Measurements from ENCODE around the gene NDUFA6.

Gene NDUFA6

DNA sequence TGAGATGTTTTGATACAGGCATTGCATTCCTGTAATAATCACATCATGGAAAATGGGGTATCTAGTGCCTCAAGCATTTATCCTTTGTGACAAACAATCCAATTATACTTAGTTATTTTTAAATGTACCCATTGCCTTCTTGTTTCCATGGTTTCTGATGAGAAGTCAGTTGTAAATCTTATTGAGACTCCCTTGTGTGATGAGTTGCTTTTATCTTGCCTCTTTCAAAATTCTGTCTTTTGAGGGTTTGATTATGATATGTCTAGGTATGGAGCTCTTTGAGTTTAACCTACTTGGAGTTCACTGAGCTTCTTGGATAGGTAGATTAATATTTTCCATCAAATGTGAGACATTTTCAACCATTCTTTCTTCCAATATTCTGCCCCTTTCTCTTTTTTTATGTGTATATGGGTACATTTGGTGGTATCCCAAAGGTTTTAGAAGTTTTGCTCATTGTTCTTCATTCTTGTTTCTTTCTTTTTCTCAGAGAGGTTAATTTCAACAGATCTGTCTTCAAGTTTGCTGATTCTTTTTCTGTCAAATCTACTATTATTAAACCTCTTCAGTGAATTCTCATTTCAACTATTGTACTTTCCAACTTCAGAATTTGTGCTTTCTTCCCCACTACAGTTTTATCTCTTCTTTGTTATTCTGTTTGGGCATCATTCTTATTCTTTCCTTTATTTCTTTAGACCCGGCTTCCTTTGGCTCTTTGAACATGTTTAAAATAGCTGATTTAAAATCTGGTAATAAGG is 33.6 kb downstream of the NDUFA6 start:
- H2BK5ac ChIP-seq (ENCODE audit: low read depth, low read length, poor library complexity, severe bottlenecking), result no peak overlapping the region

DNA sequence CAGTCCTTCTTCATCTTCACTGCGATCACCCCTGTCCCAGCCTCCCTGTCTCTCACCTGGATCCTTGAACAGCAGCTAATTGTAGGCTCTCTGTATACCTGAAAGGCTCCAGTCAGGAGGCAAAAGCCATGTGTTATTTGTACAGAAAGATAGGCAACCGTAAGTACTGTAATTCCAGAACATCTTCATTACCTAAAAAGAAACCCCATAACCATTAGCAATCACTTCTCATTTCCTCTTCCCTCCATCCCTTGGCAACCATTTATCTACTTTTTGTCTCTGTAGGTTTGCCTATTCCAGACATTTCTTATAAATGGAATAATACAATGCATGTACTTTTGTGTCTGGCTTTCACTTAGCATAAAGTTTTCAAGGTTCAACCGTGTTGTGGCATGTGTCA is 37.8 kb downstream of the NDUFA6 start:
- Histone ChIP-seq H3K23ac (ENCODE audit: low read length in 2 of 2) (no peak overlapping the region), H2AK5ac (ENCODE audit: low read length, severe bottlenecking) (no peak overlapping the region), H2AFZ (ENCODE audit: low read depth, low read length) (no peak overlapping the region), H2BK15ac (ENCODE audit: low read depth, poor library complexity, severe bottlenecking) (no peak overlapping the region), H3K4ac (ENCODE audit: low read depth in 1 of 2, low read length in 2 of 2) (no peak overlapping the region), H3K79me1 (replicated peaks; ENCODE audit: low read length, poor library complexity, severe bottlenecking) (no peaks in the 10 kb centered on the region), H3K4me1 (ENCODE audit: control insufficient read depth, insufficient read depth, low read depth, low read length) (no peaks in the 10 kb centered on the region), H3K27me3 (ENCODE audit: control insufficient read depth in 1 of 2, insufficient read depth in 1 of 2, low read length in 2 of 2) (no peaks in the 10 kb centered on the region), H3K4me3 (ENCODE audit: insufficient read depth in 1 of 2, low read depth in 1 of 2, low read length in 2 of 2) (no peak overlapping the region), H3K36me3 (ENCODE audit: control insufficient read depth in 1 of 2, insufficient read depth in 2 of 2, low read depth in 1 of 2, low read length in 2 of 2) (no peaks in the 10 kb centered on the region), H4K91ac (ENCODE audit: low read length) (no peak overlapping the region), H3K27ac (ENCODE audit: low read length, poor library complexity, severe bottlenecking) (no peak overlapping the region), H3K18ac (ENCODE audit: low read depth in 1 of 2, low read length in 2 of 2) (no peak overlapping the region), H3K14ac (ENCODE audit: low read length in 2 of 2) (no peak overlapping the region), H3K4me2 (ENCODE audit: low read length, poor library complexity, severe bottlenecking) (no peak overlapping the region), H2BK12ac (ENCODE audit: low read length in 2 of 2) (no peak overlapping the region), H3K9ac (ENCODE audit: low read length) (no peak overlapping the region), H3K9me3 (ENCODE audit: control insufficient read depth, low read length) (peaks cover 20% of the 10 kb centered on the region), H2BK120ac (ENCODE audit: low read depth, low read length) (no peak overlapping the region), H2BK5ac (ENCODE audit: low read depth, low read length, poor library complexity, severe bottlenecking) (no peak overlapping the region), H4K8ac (ENCODE audit: low read length) (no peak overlapping the region)
- 79% methylated on average over 3 of the region's 3 CpGs for WGBS
- DNase-seq, result no peak

More for the DNA sequence above, 33.6 kb downstream of the NDUFA6 start:
- Histone ChIP-seq H3K4me2 (ENCODE audit: low read length, poor library complexity, severe bottlenecking) (no peak overlapping the region), H3K23ac (ENCODE audit: low read length in 2 of 2) (no peak overlapping the region), H2BK15ac (ENCODE audit: low read depth, poor library complexity, severe bottlenecking) (no peak overlapping the region), H3K14ac (ENCODE audit: low read length in 2 of 2) (no peak overlapping the region), H3K9me3 (ENCODE audit: control insufficient read depth, low read length) (peaks cover 24% of the 10 kb centered on the region), H2AFZ (ENCODE audit: low read depth, low read length) (no peak overlapping the region), H3K4ac (ENCODE audit: low read depth in 1 of 2, low read length in 2 of 2) (no peak overlapping the region), H3K9ac (ENCODE audit: low read length) (no peak overlapping the region), H4K8ac (ENCODE audit: low read length) (no peak overlapping the region), H3K27me3 (ENCODE audit: control insufficient read depth in 1 of 2, insufficient read depth in 1 of 2, low read length in 2 of 2) (no peaks in the 10 kb centered on the region), H3K4me3 (ENCODE audit: insufficient read depth in 1 of 2, low read depth in 1 of 2, low read length in 2 of 2) (peak overlapping the region in 1 of 2 experiments; percentile 11), H3K4me1 (ENCODE audit: control insufficient read depth, insufficient read depth, low read depth, low read length) (no peaks in the 10 kb centered on the region), H2AK5ac (ENCODE audit: low read length, severe bottlenecking) (no peak overlapping the region), H3K36me3 (ENCODE audit: control insufficient read depth in 1 of 2, insufficient read depth in 2 of 2, low read depth in 1 of 2, low read length in 2 of 2) (peaks cover 23 to 33% of the 10 kb centered on the region in 2 experiments), H2BK12ac (ENCODE audit: low read length in 2 of 2) (no peak overlapping the region), H3K27ac (ENCODE audit: low read length, poor library complexity, severe bottlenecking) (no peak overlapping the region), H2BK120ac (ENCODE audit: low read depth, low read length) (no peak overlapping the region), H4K91ac (ENCODE audit: low read length) (no peak overlapping the region), H3K79me1 (replicated peaks; ENCODE audit: low read length, poor library complexity, severe bottlenecking) (no peaks in the 10 kb centered on the region), H3K18ac (ENCODE audit: low read depth in 1 of 2, low read length in 2 of 2) (no peak overlapping the region)
- no CpG with 5 or more reads among the region's 1 CpG for WGBS
- no peak for DNase-seq

DNA sequence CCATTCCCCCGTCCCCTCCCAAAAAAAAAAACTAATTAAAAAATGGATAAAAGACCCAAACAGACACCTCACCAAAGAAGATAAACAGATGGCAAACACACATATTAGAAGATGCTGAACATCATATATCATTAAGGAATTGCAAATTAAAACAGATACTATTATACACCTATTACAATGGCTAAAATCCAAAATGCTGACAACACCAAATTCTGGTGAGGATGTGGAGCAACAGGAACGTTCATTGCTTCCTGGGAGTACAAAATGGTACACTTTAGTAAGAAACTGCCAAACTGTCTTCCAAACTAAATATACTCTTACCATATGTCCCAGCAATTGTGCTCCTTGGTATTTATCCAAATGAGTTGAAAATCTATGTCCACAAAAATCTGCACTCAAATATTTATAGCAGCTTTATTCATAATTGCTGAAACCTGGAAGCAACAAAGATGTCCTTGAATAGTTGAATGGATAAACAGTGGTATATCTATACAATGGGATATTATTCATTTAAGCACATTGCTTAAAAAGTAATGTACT is 39.9 kb downstream of the NDUFA6 start:
- H3K9ac ChIP-seq (ENCODE audit: low read length), result no peak overlapping the region
- no peak overlapping the region for H2AFZ ChIP-seq (ENCODE audit: low read depth, low read length)
- H3K4me1 ChIP-seq (ENCODE audit: control insufficient read depth, insufficient read depth, low read depth, low read length), result peaks cover 1% of the 10 kb centered on the region
- H2BK5ac ChIP-seq (ENCODE audit: low read depth, low read length, poor library complexity, severe bottlenecking), result no peak overlapping the region
- no peak overlapping the region for H3K18ac ChIP-seq (ENCODE audit: low read depth in 1 of 2, low read length in 2 of 2)
- no peak overlapping the region for H2BK12ac ChIP-seq (ENCODE audit: low read length in 2 of 2)
- H3K79me1 ChIP-seq (replicated peaks; ENCODE audit: low read length, poor library complexity, severe bottlenecking), result no peaks in the 10 kb centered on the region
- H3K27ac ChIP-seq (ENCODE audit: low read length, poor library complexity, severe bottlenecking), result no peak overlapping the region
- H3K4me2 ChIP-seq (ENCODE audit: low read length, poor library complexity, severe bottlenecking), result no peak overlapping the region
- H3K4me3 ChIP-seq (ENCODE audit: insufficient read depth in 1 of 2, low read depth in 1 of 2, low read length in 2 of 2), result no peak overlapping the region
- H2BK120ac ChIP-seq (ENCODE audit: low read depth, low read length), result no peak overlapping the region
- H3K14ac ChIP-seq (ENCODE audit: low read length in 2 of 2), result no peak overlapping the region
- no peak overlapping the region for H4K8ac ChIP-seq (ENCODE audit: low read length)
- H3K27me3 ChIP-seq (ENCODE audit: control insufficient read depth in 1 of 2, insufficient read depth in 1 of 2, low read length in 2 of 2), result no peaks in the 10 kb centered on the region
- H4K91ac ChIP-seq (ENCODE audit: low read length), result no peak overlapping the region
- no peak for DNase-seq
- H2AK5ac ChIP-seq (ENCODE audit: low read length, severe bottlenecking), result no peak overlapping the region
- no peaks in the 10 kb centered on the region for H3K36me3 ChIP-seq (ENCODE audit: control insufficient read depth in 1 of 2, insufficient read depth in 2 of 2, low read depth in 1 of 2, low read length in 2 of 2)
- no peak overlapping the region for H3K23ac ChIP-seq (ENCODE audit: low read length in 2 of 2)
- 82% methylated on average over 2 of the region's 2 CpGs for WGBS
- no peak overlapping the region for H2BK15ac ChIP-seq (ENCODE audit: low read depth, poor library complexity, severe bottlenecking)
- peaks cover 2% of the 10 kb centered on the region for H3K9me3 ChIP-seq (ENCODE audit: control insufficient read depth, low read length)
- no peak overlapping the region for H3K4ac ChIP-seq (ENCODE audit: low read depth in 1 of 2, low read length in 2 of 2)

DNA sequence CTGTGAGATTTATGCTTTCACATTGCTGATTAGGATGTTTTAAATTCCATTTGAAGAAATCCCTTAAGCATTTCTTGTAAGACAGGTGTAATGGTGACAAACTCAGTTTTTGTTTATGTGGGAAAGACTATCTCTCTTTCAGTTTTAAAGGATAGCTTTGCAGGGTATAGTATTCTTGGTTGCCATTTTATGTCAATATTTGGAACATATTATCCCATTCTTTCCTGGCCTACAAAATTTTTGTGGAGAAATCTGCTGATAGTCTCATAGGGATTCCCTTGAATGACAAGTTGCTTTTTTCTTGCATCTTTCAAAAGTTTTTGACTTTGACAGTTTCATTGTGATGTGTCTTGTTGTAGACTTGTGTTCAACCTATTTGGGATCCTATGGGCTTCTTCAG is 48.8 kb downstream of the NDUFA6 start:
- no peak overlapping the region for H4K91ac ChIP-seq (ENCODE audit: low read length)
- peaks cover 21% of the 10 kb centered on the region for H3K9me3 ChIP-seq (ENCODE audit: control insufficient read depth, low read length)
- no peak overlapping the region for H2BK12ac ChIP-seq (ENCODE audit: low read length in 2 of 2)
- H4K8ac ChIP-seq (ENCODE audit: low read length), result no peak overlapping the region
- H2BK5ac ChIP-seq (ENCODE audit: low read depth, low read length, poor library complexity, severe bottlenecking), result no peak overlapping the region
- no peak for DNase-seq
- no peaks in the 10 kb centered on the region for H3K36me3 ChIP-seq (ENCODE audit: control insufficient read depth in 1 of 2, insufficient read depth in 2 of 2, low read depth in 1 of 2, low read length in 2 of 2)
- H3K4me2 ChIP-seq (ENCODE audit: low read length, poor library complexity, severe bottlenecking), result no peak overlapping the region
- H3K23ac ChIP-seq (ENCODE audit: low read length in 2 of 2), result no peak overlapping the region
- H3K27ac ChIP-seq (ENCODE audit: low read length, poor library complexity, severe bottlenecking), result no peak overlapping the region
- no peak overlapping the region for H3K18ac ChIP-seq (ENCODE audit: low read depth in 1 of 2, low read length in 2 of 2)
- no peak overlapping the region for H2AK5ac ChIP-seq (ENCODE audit: low read length, severe bottlenecking)
- H3K9ac ChIP-seq (ENCODE audit: low read length), result no peak overlapping the region
- H2BK120ac ChIP-seq (ENCODE audit: low read depth, low read length), result no peak overlapping the region
- H3K27me3 ChIP-seq (ENCODE audit: control insufficient read depth in 1 of 2, insufficient read depth in 1 of 2, low read length in 2 of 2), result no peaks in the 10 kb centered on the region
- no peak overlapping the region for H3K4me3 ChIP-seq (ENCODE audit: insufficient read depth in 1 of 2, low read depth in 1 of 2, low read length in 2 of 2)
- no peak overlapping the region for H2BK15ac ChIP-seq (ENCODE audit: low read depth, poor library complexity, severe bottlenecking)
- no peaks in the 10 kb centered on the region for H3K4me1 ChIP-seq (ENCODE audit: control insufficient read depth, insufficient read depth, low read depth, low read length)
- H3K79me1 ChIP-seq (replicated peaks; ENCODE audit: low read length, poor library complexity, severe bottlenecking), result no peaks in the 10 kb centered on the region
- H3K4ac ChIP-seq (ENCODE audit: low read depth in 1 of 2, low read length in 2 of 2), result no peak overlapping the region
- no peak overlapping the region for H3K14ac ChIP-seq (ENCODE audit: low read length in 2 of 2)
- H2AFZ ChIP-seq (ENCODE audit: low read depth, low read length), result no peak overlapping the region

All from mesenchymal stem cell (in vitro differentiated cells and primary cell).